Choroid plexus epithelial cell (primary cell): ENCODE data around the gene ECHDC3.
A peak's percentile ranks its signal among the peaks of the same experiment; 100 is the strongest.
"Not testable (repeated sequence)": the region's sequence is repeated elsewhere in the genome, so short reads cannot be mapped to it uniquely, and the experiment has no call there.

Experiments
- DNase-seq: peaks from one replicate; pipeline ENCODE4 v3.0.0-alpha.2; 2010; ENCODE audit warnings: low read depth
- H3K4me3 ChIP-seq: 2 replicates; pipeline ENCODE4 v1.5.1; 2011; ENCODE audit warnings: low read depth, mild to moderate bottlenecking, control low read depth, low read length, moderate library complexity
- TF ChIP-seq, protein P1 (sequence below): conservative IDR thresholded peaks from 2 replicates; pipeline ENCODE4 v1.5.1; 2011; ENCODE audit warnings: low read depth, mild to moderate bottlenecking, control low read depth, inconsistent platforms, low read length, moderate library complexity

ECHDC3 gene

DNA sequence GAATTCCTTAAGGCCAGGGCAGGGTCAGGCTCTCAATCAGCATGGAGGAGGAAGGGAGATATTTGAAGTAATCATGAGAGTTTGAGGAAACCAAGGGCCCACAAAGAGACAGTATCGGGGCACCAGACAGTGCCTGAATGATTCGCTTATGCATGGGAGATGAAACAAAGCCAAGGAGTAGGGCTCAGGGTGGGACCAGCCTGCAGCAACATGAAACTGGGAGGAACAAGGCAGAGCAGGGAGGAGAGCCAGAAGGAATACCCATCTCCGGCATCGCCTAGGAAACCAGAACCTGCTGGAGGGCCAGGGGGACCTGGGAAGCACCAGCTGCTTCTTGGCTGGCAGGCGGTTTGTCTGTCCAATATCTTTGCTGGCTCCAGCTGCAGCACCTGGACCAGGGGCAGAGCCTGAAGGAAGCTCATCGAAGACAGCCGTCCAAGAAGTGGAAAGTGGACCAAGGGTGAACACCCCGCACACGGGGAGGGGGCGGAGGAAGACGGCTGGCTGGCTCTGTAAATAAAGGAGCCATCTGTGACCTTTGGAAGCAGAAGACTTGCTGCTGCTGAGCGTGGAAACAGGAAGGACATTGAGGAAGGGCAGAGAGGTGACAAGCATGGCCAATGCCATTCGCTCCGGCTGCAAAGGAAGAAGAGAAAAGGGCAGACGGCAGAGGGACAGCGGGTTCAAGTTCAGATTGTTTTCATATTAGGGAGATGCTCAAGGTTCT lies 34.4 kb upstream of the ECHDC3 start:
- no peak overlapping the region for H3K4me3 ChIP-seq
- DNase-seq: no peak
- TF ChIP-seq, protein P1, sequence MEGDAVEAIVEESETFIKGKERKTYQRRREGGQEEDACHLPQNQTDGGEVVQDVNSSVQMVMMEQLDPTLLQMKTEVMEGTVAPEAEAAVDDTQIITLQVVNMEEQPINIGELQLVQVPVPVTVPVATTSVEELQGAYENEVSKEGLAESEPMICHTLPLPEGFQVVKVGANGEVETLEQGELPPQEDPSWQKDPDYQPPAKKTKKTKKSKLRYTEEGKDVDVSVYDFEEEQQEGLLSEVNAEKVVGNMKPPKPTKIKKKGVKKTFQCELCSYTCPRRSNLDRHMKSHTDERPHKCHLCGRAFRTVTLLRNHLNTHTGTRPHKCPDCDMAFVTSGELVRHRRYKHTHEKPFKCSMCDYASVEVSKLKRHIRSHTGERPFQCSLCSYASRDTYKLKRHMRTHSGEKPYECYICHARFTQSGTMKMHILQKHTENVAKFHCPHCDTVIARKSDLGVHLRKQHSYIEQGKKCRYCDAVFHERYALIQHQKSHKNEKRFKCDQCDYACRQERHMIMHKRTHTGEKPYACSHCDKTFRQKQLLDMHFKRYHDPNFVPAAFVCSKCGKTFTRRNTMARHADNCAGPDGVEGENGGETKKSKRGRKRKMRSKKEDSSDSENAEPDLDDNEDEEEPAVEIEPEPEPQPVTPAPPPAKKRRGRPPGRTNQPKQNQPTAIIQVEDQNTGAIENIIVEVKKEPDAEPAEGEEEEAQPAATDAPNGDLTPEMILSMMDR: no peak

DNA sequence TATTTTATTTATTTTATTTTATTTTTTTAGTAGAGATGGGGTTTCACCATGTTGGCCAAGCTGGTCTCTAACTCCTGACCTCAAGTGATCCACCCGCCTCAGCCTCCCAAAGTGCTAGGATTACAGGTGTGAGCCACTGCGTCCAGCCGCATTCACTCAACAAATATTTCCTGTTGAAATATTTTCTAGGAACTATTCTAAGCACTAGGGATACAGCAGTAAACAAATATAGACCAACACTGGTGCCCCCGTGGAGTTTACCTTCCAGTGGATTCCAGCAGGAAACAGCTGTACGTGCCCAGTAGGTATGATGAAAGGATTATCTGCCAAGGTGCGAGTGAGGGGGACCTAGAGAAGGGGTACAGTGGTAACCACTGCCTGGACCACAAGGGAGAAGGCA lies 33.4 kb upstream of the ECHDC3 start:
- not testable (repeated sequence) for H3K4me3 ChIP-seq, DNase-seq

DNA sequence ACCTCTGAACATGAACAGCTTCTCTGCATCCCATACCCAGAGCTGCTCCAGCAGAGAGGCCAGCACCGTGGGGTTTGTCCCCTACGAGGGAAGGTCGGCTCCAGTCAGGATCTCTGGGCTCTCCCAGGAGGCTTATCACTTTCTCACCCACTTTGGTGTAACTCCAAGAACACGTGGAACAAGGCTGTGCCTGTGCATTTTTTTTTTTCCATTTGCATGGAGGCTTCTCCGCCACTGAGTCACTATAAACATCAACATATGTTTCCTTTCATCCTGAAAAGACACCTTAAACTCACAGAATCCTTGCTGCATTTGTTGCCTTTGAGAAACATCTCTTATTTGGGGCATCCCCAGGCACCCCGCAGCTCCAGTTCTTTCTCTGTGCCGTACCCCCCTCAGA lies 29.4 kb upstream of the ECHDC3 start:
- TF ChIP-seq, protein P1: no peak
- H3K4me3 ChIP-seq: no peak overlapping the region
- peak; percentile 27 for DNase-seq

DNA sequence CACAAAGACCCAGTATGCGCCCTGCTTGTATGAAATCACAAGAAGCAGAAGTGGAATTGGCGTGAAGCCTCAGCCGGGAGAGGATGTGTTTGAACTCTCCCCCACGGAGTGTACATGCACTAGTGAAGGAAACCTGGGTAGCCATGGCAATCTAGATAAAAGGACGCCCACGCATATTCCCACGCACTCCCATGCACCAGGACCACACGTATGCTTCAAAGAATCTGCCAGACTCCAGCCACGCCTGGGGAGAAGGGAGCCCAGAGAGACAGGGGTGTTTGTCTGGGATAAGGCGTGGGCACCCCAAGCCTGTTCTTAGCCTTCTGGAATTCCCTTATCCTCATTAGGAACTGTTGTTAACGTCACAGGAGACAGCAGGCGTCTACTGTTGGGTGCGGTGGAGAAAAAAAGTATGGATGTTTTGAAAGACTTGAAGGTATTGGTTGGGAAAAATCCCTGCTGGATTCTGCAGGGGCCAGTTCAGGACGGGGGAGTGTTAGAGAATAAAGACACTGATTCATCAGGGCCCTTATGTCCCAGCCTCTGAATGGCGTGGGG lies 28.9 kb upstream of the ECHDC3 start:
- TF ChIP-seq, protein P1: no peak
- DNase-seq: peak; percentile 65
- no peak overlapping the region for H3K4me3 ChIP-seq

DNA sequence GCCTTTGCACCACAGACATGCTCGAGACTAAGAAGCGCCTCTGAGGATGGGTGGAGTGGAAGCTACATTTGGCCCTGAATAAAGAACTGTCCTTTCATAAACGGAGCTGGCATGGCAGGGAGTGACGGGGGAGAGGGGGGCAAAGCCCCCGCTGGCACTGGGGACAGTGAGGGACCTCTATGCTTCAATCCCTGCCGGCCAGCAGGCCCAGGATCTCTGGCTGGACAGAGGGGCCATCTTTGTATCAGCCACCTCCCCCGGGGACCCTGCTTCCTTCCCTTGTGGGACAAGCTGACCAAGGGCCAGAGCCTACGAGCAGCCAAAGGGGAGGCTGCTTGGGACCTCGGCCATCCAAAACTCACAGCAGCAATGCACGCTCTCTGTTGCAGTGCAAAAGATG lies 28.2 kb upstream of the ECHDC3 start:
- no peak for DNase-seq
- no peak overlapping the region for H3K4me3 ChIP-seq
- TF ChIP-seq, protein P1: no peak

DNA sequence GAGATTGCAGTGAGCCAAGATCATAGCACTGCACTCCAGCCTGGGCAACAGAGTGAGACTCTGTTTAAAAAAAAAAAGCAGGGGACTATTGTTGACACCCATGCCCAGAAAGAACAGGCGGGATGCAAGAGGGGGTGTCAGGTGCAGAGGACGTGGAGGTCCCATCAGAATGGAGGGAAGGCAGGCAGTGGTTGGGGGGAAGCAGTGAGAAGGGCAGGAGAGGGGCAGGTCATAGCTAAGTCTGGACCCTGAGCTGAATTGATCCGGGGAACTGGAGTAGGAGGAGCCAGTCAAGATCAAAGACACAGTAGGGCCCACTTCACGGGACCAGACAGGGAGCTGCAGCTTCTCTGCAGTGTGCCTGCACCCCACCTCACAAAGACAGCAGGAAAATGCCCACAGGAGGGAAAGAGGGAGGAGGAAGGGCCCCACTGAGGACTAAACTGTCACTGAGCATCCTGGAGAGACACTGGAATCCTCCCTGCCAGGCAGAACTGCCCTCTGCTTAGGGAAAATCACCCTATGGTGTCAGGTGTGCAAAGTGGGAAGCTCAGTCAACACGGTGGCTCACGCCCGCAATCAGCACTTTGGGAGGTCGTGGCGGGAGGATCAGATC lies 27.3 kb upstream of the ECHDC3 start:
- TF ChIP-seq, protein P1: no peak
- DNase-seq: no peak
- no peak overlapping the region for H3K4me3 ChIP-seq

DNA sequence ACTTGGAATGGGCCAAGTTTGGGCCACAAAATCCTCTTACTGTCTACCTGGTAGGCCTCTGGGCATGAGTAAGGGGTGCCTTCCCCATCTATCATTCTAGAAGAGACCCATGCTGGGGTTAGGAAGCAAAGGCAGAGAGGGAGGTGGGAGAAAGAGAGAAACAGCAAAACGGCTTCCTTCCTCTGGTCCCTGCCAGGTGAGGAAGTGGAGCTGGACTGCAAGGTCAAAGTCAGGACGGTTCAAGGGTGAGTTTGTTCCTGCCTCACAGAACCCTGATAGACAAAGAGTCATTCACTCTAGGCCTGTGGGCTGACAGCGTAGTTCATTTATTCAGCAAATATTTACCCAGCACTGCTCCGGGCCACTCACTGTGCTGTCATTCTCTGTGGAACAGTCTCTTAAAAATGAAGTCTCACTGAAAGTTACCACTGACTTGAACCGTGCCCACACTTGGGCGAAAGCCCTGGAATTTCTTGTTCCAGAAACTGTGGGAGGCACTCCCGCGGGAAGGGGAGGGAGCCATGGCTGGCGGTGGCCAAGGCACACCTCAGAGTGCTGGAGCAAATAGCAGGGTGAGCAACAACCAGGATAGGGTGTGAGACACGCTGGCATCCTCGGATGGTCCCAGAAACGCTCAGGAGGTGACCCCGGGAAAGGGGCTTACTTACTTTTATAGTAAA lies 26.2 kb upstream of the ECHDC3 start:
- DNase-seq: no peak
- TF ChIP-seq, protein P1: no peak
- H3K4me3 ChIP-seq: no peak overlapping the region
